K562 (cell line): ENCODE measurements around the gene TMEM53. TPM values are rescaled to one million over a fixed set of nuclear protein-coding genes. Genes with fewer than 3 reads are reported as not detected.
A peak's percentile ranks its signal among the peaks of the same experiment; 100 is the strongest.

Source experiments
- ATAC-seq: fragments of 200-7000 bp; cut with Tn5 transposase; 3 replicates; pipeline ENCODE4 v1.9.1; 2020; ENCODE audit warnings: moderate library complexity
- BruUV-seq: library from RNA; stranded (reverse); fragments of 400-500 nt; replicated peaks from 2 replicates; lab custom pipeline; 2021; lab: Mats Ljungman, UMichigan
- CTCF ChIA-PET: fragments of 300-600 bp; formaldehyde crosslinking; extraction: SDS; loops from one replicate; lab custom pipeline; 2021; ENCODE audit warnings: low intra/inter-chr PET ratio; lab: Yijun Ruan, JAX
- POLR2A ChIA-PET: fragments of 300-600, 350-650 bp; sonication (Branson Sonifier 250); formaldehyde crosslinking; extraction: SDS; loops from one replicate; lab custom pipeline; 2021; ENCODE audit warnings: antibody characterized with exemption, inconsistent platforms; lab: Yijun Ruan, JAX
- DNase-seq, 4 experiments: peaks; one replicate each; pipeline versions ENCODE4 v3.0.0 to v3.0.0-alpha.2; 2011 to 2018; ENCODE audit warnings: low spot score in 3 of 4, mixed read lengths in 3 of 4; ENCODE audit errors: extremely low read depth in 1 of 4
- FAIRE-seq: peaks from 2 replicates; lab custom pipeline; 2011; peaks lifted over from hg19 to GRCh38; lab: Jason Lieb, UNC
- H2AFZ ChIP-seq: 2 replicates; pipeline ENCODE4 v1.6.0; 2011; ENCODE audit warnings: low read depth, low read length, control low read depth, inconsistent platforms
- H3K27ac ChIP-seq: fragments of 200-600 bp; 3 replicates; pipeline ENCODE4 v1.8.0; 2011; ENCODE audit warnings: low read depth, mild to moderate bottlenecking, control low read depth, inconsistent platforms, low read length, moderate library complexity, mixed read lengths; ENCODE audit errors: extremely low read depth
- H3K27me3 ChIP-seq, 2 experiments: fragments of 300-600 bp in 1 of 2; 2 replicates in 1 of 2; 3 replicates in 1 of 2; pipeline versions ENCODE4 v1.6.0 to v1.8.0; 2011; ENCODE audit warnings: inconsistent platforms in 2 of 2, low read length in 2 of 2, mild to moderate bottlenecking in 1 of 2, mixed read lengths in 1 of 2, moderate library complexity in 1 of 2; ENCODE audit not compliant: control insufficient read depth in 2 of 2, insufficient read depth in 2 of 2
- H3K36me3 ChIP-seq: fragments of 300-600 bp; 3 replicates; pipeline ENCODE4 v1.8.0; 2011; ENCODE audit warnings: mild to moderate bottlenecking, low read length, inconsistent platforms; ENCODE audit not compliant: control insufficient read depth, insufficient read depth
- H3K4me1 ChIP-seq, 2 experiments: fragments of 200-600 bp in 1 of 2; replicated peaks in 1 of 2; 2 replicates in 1 of 2; 3 replicates in 1 of 2; pipeline versions ENCODE4 v1.5.1 to v1.8.0; 2011; ENCODE audit warnings: inconsistent platforms in 2 of 2, low read length in 2 of 2, mild to moderate bottlenecking in 1 of 2, mixed read lengths in 1 of 2, moderate library complexity in 1 of 2; ENCODE audit not compliant: control insufficient read depth in 2 of 2, insufficient read depth in 2 of 2
- H3K4me2 ChIP-seq: 2 replicates; pipeline ENCODE4 v1.6.1; 2011; ENCODE audit warnings: low read length, control low read depth, inconsistent platforms, mixed read lengths; ENCODE audit not compliant: insufficient read depth
- H3K4me3 ChIP-seq: fragments of 200-600 bp; sonication (generic), shearing (Covaris generic); 2 replicates; pipeline ENCODE4 v1.5.1; 2016; ENCODE audit warnings: control low read depth, inconsistent platforms
- H3K79me2 ChIP-seq: fragments of 200-600 bp; 3 replicates; pipeline ENCODE4 v1.8.0; 2011; ENCODE audit warnings: low read length, inconsistent platforms; ENCODE audit not compliant: control insufficient read depth, insufficient read depth
- H3K9ac ChIP-seq, 2 experiments: 2 replicates each; pipeline versions ENCODE4 v1.6.0 to v1.6.1; 2011; ENCODE audit warnings: low read depth in 2 of 2, low read length in 2 of 2, control low read depth in 1 of 2, inconsistent platforms in 1 of 2, mild to moderate bottlenecking in 1 of 2, mixed read lengths in 1 of 2; ENCODE audit not compliant: insufficient read depth in 1 of 2
- H3K9me1 ChIP-seq: one replicate; pipeline ENCODE4 v1.6.0; 2011; ENCODE audit warnings: inconsistent platforms, mild to moderate bottlenecking, low read length, moderate library complexity; ENCODE audit not compliant: control insufficient read depth, insufficient read depth
- H3K9me3 ChIP-seq: replicated peaks from 2 replicates; pipeline ENCODE4 v1.5.1; 2011; ENCODE audit warnings: low read depth, low read length, inconsistent platforms; ENCODE audit not compliant: control insufficient read depth, insufficient read depth
- H4K20me1 ChIP-seq: replicated peaks from 2 replicates; pipeline ENCODE4 v1.6.1; 2011; ENCODE audit warnings: low read length, inconsistent platforms, mixed read lengths; ENCODE audit not compliant: control insufficient read depth, insufficient read depth
- CLOCK ChIP-seq: fragments of 250-450 bp; sonication (Bioruptor Pico); IDR thresholded peaks from 2 replicates; pipeline ENCODE4 v1.4.0; 2020; ENCODE audit warnings: mild to moderate bottlenecking, moderate library complexity, borderline replicate concordance
- CREB3 ChIP-seq: fragments of 450-650 bp; conservative IDR thresholded peaks from 2 replicates; pipeline ENCODE4 v1.6.1; 2016; ENCODE audit warnings: missing genetic modification characterization, low read depth, mild to moderate bottlenecking, missing compliant biosample characterization, moderate library complexity
- E2F6 ChIP-seq, 2 experiments: IDR thresholded peaks; 2 replicates each; pipeline ENCODE4 v1.6.1; 2011; ENCODE audit warnings: borderline replicate concordance in 1 of 2, control low read depth in 1 of 2, low read depth in 1 of 2, low read length in 1 of 2, mild to moderate bottlenecking in 1 of 2, mixed read lengths in 1 of 2, moderate library complexity in 1 of 2; ENCODE audit not compliant: insufficient read depth in 1 of 2, insufficient read length in 1 of 2, poor library complexity in 1 of 2, severe bottlenecking in 1 of 2; ENCODE audit errors: extremely low read depth in 1 of 2
- E4F1 ChIP-seq: fragments of 250-450 bp; sonication (Bioruptor Pico); IDR thresholded peaks from 2 replicates; pipeline ENCODE4 v1.5.0; 2021; ENCODE audit warnings: mild to moderate bottlenecking, borderline replicate concordance
- USF1 ChIP-seq: sonication (generic); formaldehyde crosslinking; IDR thresholded peaks from 2 replicates; pipeline ENCODE4 v1.9.0; 2022; ENCODE audit warnings: mild to moderate bottlenecking, missing genetic modification reagents
- YY1 ChIP-seq, 3 experiments: IDR thresholded peaks; 2 replicates each; pipeline ENCODE4 v1.6.1; 2011; ENCODE audit warnings: low read length in 2 of 3, mild to moderate bottlenecking in 2 of 3, moderate library complexity in 2 of 3, borderline replicate concordance in 1 of 3, control low read depth in 1 of 3, low read depth in 1 of 3; ENCODE audit not compliant: insufficient read depth in 3 of 3, insufficient replicate concordance in 2 of 3, control insufficient read depth in 1 of 3, insufficient read length in 1 of 3; ENCODE audit errors: extremely low read depth in 1 of 3
- WGBS: fragments of 100-300 bp; shearing (Covaris generic); methylation state at CpG from one replicate; pipeline ENCODE4 v1.1.6; 2016; ENCODE audit warnings: low coverage, mixed read lengths; ENCODE audit not compliant: insufficient coverage; ENCODE audit errors: missing lambda C conversion rate; 5-methylcytosine and 5-hydroxymethylcytosine counted together
- in situ Hi-C: fragments of 300-500 bp; cut with MboI; formaldehyde crosslinking; loops from 4 replicates; pipeline ENCODE4 v1.15.0; 2018; ENCODE audit warnings: inconsistent platforms, mixed read lengths
- intact Hi-C: fragments of 100-400 bp; cut with micrococcal nuclease; formaldehyde crosslinking; loops from 2 replicates; pipeline ENCODE4 v1.14.2; 2022
- polyA plus RNA-seq, 8 experiments: library from polyadenylated mRNA; depleted of rRNA in 4 of 8; stranded (reverse) in 5 of 8; unstranded in 3 of 8; fragments of >200 nt; fragmentation: Nextera tagmentation in 2 of 8; fragmentation: Illumina TruSeq in 1 of 8; extraction: Ambion mirVana in 2 of 8; extraction: Trizol in 1 of 8; gene quantifications; 2 replicates each; pipeline versions ENCODE4 v1.2.1 to v1.2.3, GENCODE V29; 2011 to 2014; ENCODE audit warnings: inconsistent platforms in 1 of 8, missing spikeins in 1 of 8
- total RNA-seq, 7 experiments: library from RNA; depleted of rRNA in 6 of 7; stranded (reverse); fragments of >200 nt in 6 of 7; fragmentation: Illumina TruSeq in 2 of 7; extraction: Trizol in 2 of 7; gene quantifications; 2 replicates each; pipeline versions ENCODE4 v1.2.1 to v1.2.3, GENCODE V29; 2011 to 2021; ENCODE audit warnings: low replicate concordance in 1 of 7

TMEM53 gene
- total and polyA plus RNA-seq, 9 of the 15 experiments (the other 6 are each of a cell fraction or from before 2014, with no cell fraction given): 0.23 to 3.7 (median 2.0) TPM

- peaks cover 4% of the 10 kb centered on the region; the same call in 1 of the 2 replicates for H4K20me1 ChIP-seq
- peak; percentile 34 to 68 for TF ChIP-seq E2F6 (IDR thresholded peaks at IDR 0.05; ENCODE audit: borderline replicate concordance in 1 of 2, extremely low read depth in 1 of 2, insufficient read depth in 1 of 2, insufficient read length in 1 of 2, low read depth in 1 of 2, low read length in 1 of 2, poor library complexity in 1 of 2, severe bottlenecking in 1 of 2)
- TF ChIP-seq E4F1 (CRISPR knock-in tag): no peak
- TF ChIP-seq USF1 (CRISPR knock-in tag): 0 out of 2 replicates have a peak, but pooled peaks have one; percentile 41
- no peak for TF ChIP-seq CLOCK (CRISPR knock-in tag)
- TF ChIP-seq CREB3 (tag): no peak
- TF ChIP-seq YY1 (IDR thresholded peaks at IDR 0.05; ENCODE audit: borderline replicate concordance in 1 of 3, control insufficient read depth in 1 of 3, extremely low read depth in 1 of 3, insufficient read depth in 3 of 3, insufficient read length in 1 of 3, insufficient replicate concordance in 2 of 3, low read depth in 1 of 3, low read length in 2 of 3): no peak
Measured at GRCh38 chr1:44636688-44637598, 37.3 kb downstream of the TMEM53 start.

More at GRCh38 chr1:44636688-44637598, 37.3 kb downstream of the TMEM53 start:
- intact Hi-C loops (loop anchor here (10.0 kb wide), 1 partner anchor 168 kb away; the partner anchor contains the start of genes BTBD19, DYNLT4 and PLK3), in situ Hi-C loops (no loop called here)
- peaks cover 88% of the 10 kb centered on the region for H3K36me3 ChIP-seq
- 66% methylated on average over 13 of the region's 13 CpGs for WGBS
- H2AFZ ChIP-seq: no peak overlapping the region
- POLR2A ChIA-PET: interaction anchor here (0.7 to 21.3 kb wide), 9 partner anchors 3 to 419 kb away, joined by 3 to 328 read pairs (median 4); partner anchors contain the start of genes ARMH1 and TMEM53
- peak overlapping the region; percentile 62; the same call in 1 of the 2 replicates for H3K4me2 ChIP-seq
- H3K9me3 ChIP-seq: no peaks in the 10 kb centered on the region
- H3K9ac ChIP-seq: peak overlapping the region; percentile 26 to 78; a peak in 2 of 4 replicates
- H3K9me1 ChIP-seq: peaks cover 10% of the 10 kb centered on the region
- peak overlapping the region; percentile 49; the same call in 2 of the 3 replicates for H3K27ac ChIP-seq
- peaks cover 46 to 49% of the 10 kb centered on the region in 2 experiments; a peak in 4 of 5 replicates for H3K4me1 ChIP-seq
- BruUV-seq: no TSS peak
- CTCF ChIA-PET: no interaction called here
- ATAC-seq (peak; percentile 3), DNase-seq (no peak), FAIRE-seq (no peak)
- peaks cover 35% of the 10 kb centered on the region for H3K79me2 ChIP-seq
- H3K4me3 ChIP-seq: no peak overlapping the region
- H3K27me3 ChIP-seq: no peaks in the 10 kb centered on the region
